Nephron progenitor cell (in vitro differentiated cells): ENCODE data around the gene AGAP3.

Experiments
- DNase-seq: peaks from one replicate; pipeline ENCODE4 v3.0.0; 2021
- H3K27ac Mint-ChIP-seq: 2 replicates; pipeline ENCODE4 v1.8.0; 2021; ENCODE audit warnings: mild to moderate bottlenecking, moderate library complexity, mixed read lengths
- H3K27me3 Mint-ChIP-seq: 2 replicates; pipeline ENCODE4 v1.8.0; 2021; ENCODE audit warnings: mild to moderate bottlenecking, low read depth, mixed read lengths; ENCODE audit not compliant: poor library complexity
- H3K36me3 Mint-ChIP-seq: 2 replicates; pipeline ENCODE4 v1.8.0; 2021; ENCODE audit warnings: low read depth, mixed read lengths
- H3K4me1 Mint-ChIP-seq: 2 replicates; pipeline ENCODE4 v1.8.0; 2021; ENCODE audit warnings: mixed read lengths
- H3K4me3 Mint-ChIP-seq: 2 replicates; pipeline ENCODE4 v1.8.0; 2021; ENCODE audit warnings: mild to moderate bottlenecking, moderate library complexity, mixed read lengths
- H3K9me3 Mint-ChIP-seq: 2 replicates; pipeline ENCODE4 v1.8.0; 2021; ENCODE audit warnings: mild to moderate bottlenecking, moderate library complexity, mixed read lengths
- TF ChIP-seq, protein P1 (sequence below): fragments of 200-600 bp; sonication (generic); IDR thresholded peaks from 2 replicates; pipeline ENCODE4 v1.5.0; 2021; ENCODE audit warnings: antibody characterized with exemption

Gene AGAP3

DNA sequence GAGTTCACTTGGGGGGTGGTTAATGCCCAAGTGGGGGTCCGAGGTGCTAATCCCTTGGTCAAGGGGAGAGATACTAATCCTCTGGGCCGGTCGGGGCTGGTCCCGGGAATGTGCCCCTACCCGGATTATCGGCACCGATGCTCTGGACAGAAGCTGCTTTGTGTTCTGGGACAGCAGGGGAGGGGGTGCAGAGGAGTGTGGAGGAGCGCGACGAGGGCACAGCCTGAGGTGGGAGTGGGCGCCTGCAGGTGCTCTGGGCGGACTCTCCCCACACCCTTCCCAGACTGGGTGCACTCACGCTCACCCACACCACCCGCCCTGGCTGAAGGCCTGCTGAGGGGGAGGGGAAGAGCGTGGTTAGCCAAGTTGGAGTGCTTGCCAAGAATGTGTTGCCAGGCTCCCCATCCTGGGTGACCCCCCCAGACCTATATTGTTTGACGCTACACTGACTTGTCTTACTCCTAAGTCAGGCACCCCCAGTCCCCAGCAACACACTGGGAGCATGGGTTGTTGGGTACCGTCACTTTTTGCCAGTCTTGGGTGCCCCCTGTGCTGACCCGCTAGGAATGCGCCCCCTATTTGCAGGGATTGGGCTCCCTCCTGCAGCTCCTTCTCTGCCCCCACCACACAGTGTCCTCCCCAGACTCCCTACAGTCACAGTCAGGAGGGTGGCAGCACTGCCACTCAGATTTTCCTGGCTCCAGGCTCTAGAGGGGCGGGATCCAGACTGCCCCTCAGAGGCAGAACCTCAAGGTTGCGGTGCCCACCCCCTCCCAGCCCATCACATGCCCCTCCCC, 25.7 kb upstream of the AGAP3 start:
- DNase-seq, result no peak
- peak overlapping the region; percentile 92 for H3K4me3 Mint-ChIP-seq
- peaks cover 55% of the 10 kb centered on the region for H3K4me1 Mint-ChIP-seq
- peaks cover 4% of the 10 kb centered on the region for H3K36me3 Mint-ChIP-seq
- peaks cover 30% of the 10 kb centered on the region for H3K27me3 Mint-ChIP-seq
- H3K9me3 Mint-ChIP-seq, result no peaks in the 10 kb centered on the region
- TF ChIP-seq, protein P1, sequence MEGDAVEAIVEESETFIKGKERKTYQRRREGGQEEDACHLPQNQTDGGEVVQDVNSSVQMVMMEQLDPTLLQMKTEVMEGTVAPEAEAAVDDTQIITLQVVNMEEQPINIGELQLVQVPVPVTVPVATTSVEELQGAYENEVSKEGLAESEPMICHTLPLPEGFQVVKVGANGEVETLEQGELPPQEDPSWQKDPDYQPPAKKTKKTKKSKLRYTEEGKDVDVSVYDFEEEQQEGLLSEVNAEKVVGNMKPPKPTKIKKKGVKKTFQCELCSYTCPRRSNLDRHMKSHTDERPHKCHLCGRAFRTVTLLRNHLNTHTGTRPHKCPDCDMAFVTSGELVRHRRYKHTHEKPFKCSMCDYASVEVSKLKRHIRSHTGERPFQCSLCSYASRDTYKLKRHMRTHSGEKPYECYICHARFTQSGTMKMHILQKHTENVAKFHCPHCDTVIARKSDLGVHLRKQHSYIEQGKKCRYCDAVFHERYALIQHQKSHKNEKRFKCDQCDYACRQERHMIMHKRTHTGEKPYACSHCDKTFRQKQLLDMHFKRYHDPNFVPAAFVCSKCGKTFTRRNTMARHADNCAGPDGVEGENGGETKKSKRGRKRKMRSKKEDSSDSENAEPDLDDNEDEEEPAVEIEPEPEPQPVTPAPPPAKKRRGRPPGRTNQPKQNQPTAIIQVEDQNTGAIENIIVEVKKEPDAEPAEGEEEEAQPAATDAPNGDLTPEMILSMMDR, result no peak
- H3K27ac Mint-ChIP-seq, result no peak overlapping the region

DNA sequence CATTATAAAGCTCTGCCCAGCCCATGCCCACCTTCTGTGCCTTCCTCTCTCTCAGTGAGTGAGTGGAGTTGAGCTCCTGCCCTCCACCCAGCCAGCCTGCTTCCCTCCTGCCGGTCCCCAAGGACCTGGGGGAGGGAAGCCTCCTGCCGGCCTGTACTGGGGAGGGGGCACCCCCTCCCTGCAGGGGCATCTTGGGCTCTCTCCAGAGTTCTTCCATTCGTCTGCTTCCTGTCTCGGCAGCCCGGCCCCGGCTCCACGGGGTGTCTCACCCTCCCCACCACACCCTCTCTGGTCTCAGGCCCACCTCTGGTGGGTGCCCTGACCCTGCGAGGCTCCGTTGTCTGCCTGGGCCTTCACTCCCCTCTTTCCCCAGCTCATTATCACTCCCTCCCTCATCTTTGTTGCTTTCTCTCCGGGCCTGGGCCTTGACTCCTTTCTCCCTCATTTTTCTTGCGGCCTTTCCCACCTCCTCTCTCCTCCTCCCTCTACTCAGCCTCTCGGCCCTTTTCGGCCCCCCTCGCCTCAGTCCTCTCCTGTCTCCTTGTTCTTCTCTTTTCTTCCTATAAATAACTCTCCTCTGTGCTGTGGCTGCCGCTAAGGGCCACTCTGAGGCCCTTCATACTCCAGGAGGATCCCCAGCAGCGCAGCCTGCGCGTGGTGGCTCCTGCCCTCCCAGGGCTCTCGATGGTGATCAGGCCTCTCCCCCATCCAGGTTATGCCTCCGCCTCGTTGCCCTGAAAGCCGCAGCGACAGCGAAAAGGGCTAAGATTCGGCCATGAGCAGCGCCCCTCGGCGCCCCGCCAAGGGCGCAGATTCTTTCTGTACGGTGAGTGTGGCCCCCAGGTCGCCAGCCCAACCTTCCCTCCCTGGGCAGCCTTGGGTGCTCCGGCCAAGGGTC, 24.8 kb upstream of the AGAP3 start:
- Mint-ChIP-seq H3K27me3 (peaks cover 24% of the 10 kb centered on the region), H3K36me3 (peaks cover 4% of the 10 kb centered on the region), H3K9me3 (no peaks in the 10 kb centered on the region), H3K4me3 (peak overlapping the region; percentile 92), H3K4me1 (peaks cover 50% of the 10 kb centered on the region), H3K27ac (no peak overlapping the region)
- no peak for DNase-seq
- TF ChIP-seq, protein P1, result no peak

DNA sequence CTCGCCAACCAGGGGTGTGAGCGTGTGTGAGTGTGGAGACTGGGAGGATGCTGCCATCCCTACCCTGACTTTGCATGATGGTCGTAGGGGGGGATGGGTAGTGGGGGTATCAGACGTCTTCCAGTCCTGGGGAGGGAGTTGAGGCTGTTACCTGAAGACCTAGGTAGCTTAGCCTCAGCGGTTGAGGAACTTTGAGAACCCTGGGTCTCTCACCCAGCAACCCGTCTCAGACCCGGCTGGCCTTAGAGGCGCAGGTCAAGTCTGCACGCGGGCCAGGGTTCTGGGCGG, 24.2 kb upstream of the AGAP3 start:
- peaks cover 44% of the 10 kb centered on the region for H3K4me1 Mint-ChIP-seq
- H3K9me3 Mint-ChIP-seq, result no peaks in the 10 kb centered on the region
- DNase-seq, result no peak
- no peak overlapping the region for H3K27ac Mint-ChIP-seq
- H3K4me3 Mint-ChIP-seq, result peak overlapping the region; percentile 92
- H3K36me3 Mint-ChIP-seq, result peaks cover 4% of the 10 kb centered on the region
- TF ChIP-seq, protein P1, result no peak
- peaks cover 18% of the 10 kb centered on the region for H3K27me3 Mint-ChIP-seq

DNA sequence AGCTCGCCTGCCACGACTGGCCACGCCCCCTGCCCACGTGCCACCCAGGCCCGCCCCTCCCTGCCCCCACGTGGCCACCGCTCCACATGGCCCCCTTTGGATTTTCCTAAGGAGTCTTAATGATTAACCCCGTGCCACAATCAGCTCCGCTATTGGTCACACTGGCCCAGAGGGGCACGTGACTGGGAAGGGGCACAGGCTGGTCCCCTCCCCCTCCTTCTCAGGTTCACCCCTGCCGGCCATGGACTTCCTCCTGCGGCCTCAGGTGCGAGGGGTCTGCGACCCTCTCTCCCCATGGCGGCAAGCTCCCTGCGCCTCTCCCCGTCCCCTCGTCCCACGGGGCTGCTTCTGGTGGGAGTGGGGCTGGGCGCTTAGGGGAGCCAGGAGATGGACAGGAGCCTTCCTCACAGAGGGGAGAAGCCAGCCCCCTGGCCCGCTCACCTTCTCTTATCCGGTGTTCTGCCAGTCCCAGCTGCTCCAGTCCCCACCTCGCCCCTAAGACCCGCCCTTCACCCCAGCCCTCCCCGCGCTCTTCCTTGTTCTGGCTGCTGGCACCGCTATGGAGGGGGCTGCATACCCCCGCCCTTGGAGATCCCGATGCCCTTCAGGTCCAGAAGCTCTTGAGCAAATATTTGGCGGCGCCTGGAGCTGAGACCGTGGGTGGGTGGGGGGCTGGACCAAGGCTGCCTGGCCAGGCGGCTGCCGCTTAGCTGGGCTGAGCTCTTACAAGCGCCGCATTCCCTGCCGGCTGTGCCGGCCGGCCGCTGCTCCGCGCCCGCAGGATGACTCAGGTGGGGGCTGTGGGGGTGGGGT, 23.7 kb upstream of the AGAP3 start:
- H3K4me3 Mint-ChIP-seq, result peak overlapping the region; percentile 62
- H3K4me1 Mint-ChIP-seq, result peaks cover 38% of the 10 kb centered on the region
- H3K36me3 Mint-ChIP-seq, result peaks cover 8% of the 10 kb centered on the region
- no peaks in the 10 kb centered on the region for H3K9me3 Mint-ChIP-seq
- H3K27me3 Mint-ChIP-seq, result peaks cover 13% of the 10 kb centered on the region
- no peak overlapping the region for H3K27ac Mint-ChIP-seq
- TF ChIP-seq, protein P1, result no peak
- DNase-seq, result peak; percentile 90

DNA sequence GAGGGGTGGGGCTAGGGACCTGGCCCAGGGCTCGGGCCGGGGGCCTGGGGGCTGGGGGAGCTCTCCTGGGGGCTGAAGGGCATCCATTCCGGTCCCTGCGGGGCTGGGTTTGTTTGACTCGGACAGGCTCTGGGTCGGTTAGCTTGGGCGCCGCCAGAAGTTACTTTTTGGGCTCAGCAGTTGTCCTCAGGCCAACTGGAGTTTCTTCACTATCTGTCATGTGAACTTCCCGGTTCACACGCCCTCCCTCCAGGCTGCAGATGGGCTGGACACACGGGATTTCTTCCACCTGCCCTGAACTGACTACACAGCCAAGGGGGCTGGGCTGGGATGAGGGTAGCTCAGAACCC, 23.1 kb upstream of the AGAP3 start:
- no peak for DNase-seq
- Mint-ChIP-seq H3K4me3 (peak overlapping the region; percentile 48), H3K36me3 (peaks cover 14% of the 10 kb centered on the region), H3K27ac (no peak overlapping the region), H3K4me1 (peaks cover 38% of the 10 kb centered on the region), H3K9me3 (no peaks in the 10 kb centered on the region), H3K27me3 (peaks cover 12% of the 10 kb centered on the region)
- TF ChIP-seq, protein P1, result no peak
